GM12878 (cell line): Measurements from ENCODE around the gene CA10. TPM values are rescaled to one million over a fixed set of nuclear protein-coding genes. Genes with fewer than 3 reads are reported as not detected.

Source experiments
- ATAC-seq: fragments of 200-7000 bp; cut with Tn5 transposase; 3 replicates; pipeline ENCODE4 v1.9.1; 2020; ENCODE audit warnings: mild to moderate bottlenecking, moderate library complexity
- BruUV-seq: library from RNA; stranded (reverse); fragments of 400-500 nt; replicated peaks from 2 replicates; lab custom pipeline; 2021; lab: Mats Ljungman, UMichigan
- CTCF ChIA-PET: fragments of 300-600 bp; sonication (Branson Sonifier 250); formaldehyde crosslinking; extraction: SDS; loops from one replicate; lab custom pipeline; 2021; ENCODE audit warnings: inconsistent platforms; lab: Yijun Ruan, JAX
- POLR2A ChIA-PET: fragments of 350-600 bp; formaldehyde crosslinking; extraction: SDS; loops from one replicate; lab custom pipeline; 2021; ENCODE audit warnings: inconsistent platforms; lab: Charles Lee
- RAD21 ChIA-PET: fragments of 300-600 bp; sonication (Branson Sonifier 250); formaldehyde crosslinking; loops from one replicate; lab custom pipeline; 2023; ENCODE audit warnings: antibody characterized with exemption; ENCODE audit not compliant: unreplicated experiment; lab: Charles Lee
- SMC1A ChIA-PET: fragments of 300-600 bp; sonication (Branson Sonifier 250); formaldehyde crosslinking; loops from one replicate; lab custom pipeline; 2023; ENCODE audit not compliant: unreplicated experiment, uncharacterized antibody; lab: Charles Lee
- DNase-seq: peaks from one replicate; pipeline ENCODE4 v3.0.0-alpha.2; 2011; ENCODE audit warnings: low read depth, low spot score
- FAIRE-seq: peaks from 3 replicates; lab custom pipeline; 2011; peaks lifted over from hg19 to GRCh38; lab: Jason Lieb, UNC
- H2AFZ ChIP-seq: 2 replicates; pipeline ENCODE4 v1.6.0; 2011; ENCODE audit warnings: low read depth, low read length, control low read depth; ENCODE audit not compliant: control insufficient read depth
- H3K27ac ChIP-seq: 2 replicates; pipeline ENCODE4 v1.5.1; 2011; ENCODE audit warnings: control low read depth; ENCODE audit not compliant: control insufficient read depth, insufficient read depth
- H3K27me3 ChIP-seq, 2 experiments: replicated peaks in 1 of 2; 2 replicates each; pipeline versions ENCODE4 v1.6.0 to v1.6.1; 2011; ENCODE audit warnings: low read length in 1 of 2; ENCODE audit not compliant: control insufficient read depth in 2 of 2, insufficient read depth in 2 of 2
- H3K36me3 ChIP-seq, 2 experiments: 2 replicates each; pipeline ENCODE4 v1.5.1; 2011; ENCODE audit warnings: low read length in 1 of 2; ENCODE audit not compliant: control insufficient read depth in 2 of 2, insufficient read depth in 2 of 2
- H3K4me1 ChIP-seq: 2 replicates; pipeline ENCODE4 v1.6.1; 2011; ENCODE audit warnings: mild to moderate bottlenecking, low read length, moderate library complexity, mixed read lengths; ENCODE audit not compliant: control insufficient read depth, insufficient read depth
- H3K4me2 ChIP-seq: 2 replicates; pipeline ENCODE4 v1.6.0; 2011; ENCODE audit warnings: control low read depth; ENCODE audit not compliant: control insufficient read depth, insufficient read depth
- H3K4me3 ChIP-seq: fragments of 200-600 bp; sonication (generic); 2 replicates; pipeline ENCODE4 v1.5.1; 2016
- H3K79me2 ChIP-seq: 2 replicates; pipeline ENCODE4 v1.6.0; 2011; ENCODE audit warnings: low read length; ENCODE audit not compliant: control insufficient read depth, insufficient read depth
- H3K9ac ChIP-seq: 2 replicates; pipeline ENCODE4 v1.8.0; 2011; ENCODE audit warnings: low read length, control low read depth, mixed read lengths; ENCODE audit not compliant: control insufficient read depth, insufficient read depth
- H3K9me3 ChIP-seq: replicated peaks from 3 replicates; pipeline ENCODE4 v1.5.1; 2011; ENCODE audit warnings: mild to moderate bottlenecking, low read length; ENCODE audit not compliant: control insufficient read depth, insufficient read depth
- H4K20me1 ChIP-seq: 2 replicates; pipeline ENCODE4 v1.6.0; 2011; ENCODE audit not compliant: control insufficient read depth, insufficient read depth
- BACH1 ChIP-seq: fragments of 450-650 bp; IDR thresholded peaks from 2 replicates; pipeline ENCODE4 v1.6.1; 2017; ENCODE audit warnings: mild to moderate bottlenecking, borderline replicate concordance
- CHD4 ChIP-seq: fragments of 200-600 bp; sonication (generic); IDR thresholded peaks from 2 replicates; pipeline ENCODE4 v1.6.1; 2016; ENCODE audit warnings: mild to moderate bottlenecking
- CREM ChIP-seq: IDR thresholded peaks from 2 replicates; pipeline ENCODE4 v1.6.1; 2014; ENCODE audit warnings: antibody characterized with exemption, low read depth
- E2F8 ChIP-seq: fragments of 450-650 bp; IDR thresholded peaks from 2 replicates; pipeline ENCODE4 v1.6.1; 2018; ENCODE audit warnings: mild to moderate bottlenecking, low read depth, moderate library complexity; ENCODE audit not compliant: partially characterized antibody
- ETV6 ChIP-seq, 2 experiments: fragments of 450-650 bp in 1 of 2; IDR thresholded peaks in 1 of 2; conservative IDR thresholded peaks in 1 of 2; 2 replicates each; pipeline ENCODE4 v1.6.1; 2014; ENCODE audit warnings: antibody characterized with exemption in 1 of 2, borderline replicate concordance in 1 of 2, low read depth in 1 of 2, mild to moderate bottlenecking in 1 of 2, moderate library complexity in 1 of 2
- JUNB ChIP-seq: IDR thresholded peaks from 2 replicates; pipeline ENCODE4 v1.6.1; 2016; ENCODE audit warnings: antibody characterized with exemption, mild to moderate bottlenecking
- MEF2B ChIP-seq: fragments of 450-650 bp; IDR thresholded peaks from 2 replicates; pipeline ENCODE4 v1.6.1; 2018; ENCODE audit warnings: mild to moderate bottlenecking, moderate library complexity; ENCODE audit not compliant: partially characterized antibody, poor library complexity, severe bottlenecking
- MYB ChIP-seq: fragments of 150-350 bp; IDR thresholded peaks from 2 replicates; pipeline ENCODE4 v1.6.1; 2014; ENCODE audit warnings: mild to moderate bottlenecking, low read depth, low read length, borderline replicate concordance
- ZNF622 ChIP-seq: fragments of 450-650 bp; IDR thresholded peaks from 2 replicates; pipeline ENCODE4 v1.6.1; 2017; ENCODE audit warnings: mild to moderate bottlenecking, inconsistent platforms
- WGBS: methylation state at CpG from one replicate; pipeline ENCODE4 v1.1.6; 2016; ENCODE audit warnings: low lambda C conversion rate; ENCODE audit not compliant: insufficient replicate concordance, insufficient coverage; ENCODE audit errors: missing lambda C conversion rate; 5-methylcytosine and 5-hydroxymethylcytosine counted together
- in situ Hi-C: fragments of 300-500 bp; cut with MboI; formaldehyde crosslinking; loops from 9 replicates; pipeline ENCODE4 v1.14.3; 2018; ENCODE audit warnings: mixed read lengths
- intact Hi-C: fragments of 100-400 bp; cut with micrococcal nuclease; formaldehyde crosslinking; loops from one replicate; pipeline ENCODE4 v1.14.2; 2022; ENCODE audit not compliant: unreplicated experiment
- polyA plus RNA-seq, 11 experiments: library from polyadenylated mRNA; depleted of rRNA in 4 of 11; unstranded in 6 of 11; stranded (reverse) in 5 of 11; fragments of >200 nt; fragmentation: Nextera tagmentation in 4 of 11; fragmentation: Illumina TruSeq in 1 of 11; extraction: Ambion mirVana in 4 of 11; extraction: Trizol in 1 of 11; gene quantifications; 1 replicate in 1 of 11; 2 replicates in 10 of 11; pipeline versions ENCODE4 v1.2.1 to v1.2.3, GENCODE V29; 2011 to 2016; ENCODE audit warnings: inconsistent platforms in 2 of 11, missing spikeins in 2 of 11, low read depth in 1 of 11
- total RNA-seq, 4 experiments: library from RNA; depleted of rRNA in 3 of 4; stranded (reverse); fragments of >200 nt in 3 of 4; fragmentation: Illumina TruSeq in 1 of 4; extraction: Trizol in 1 of 4; gene quantifications; 2 replicates each; pipeline versions ENCODE4 v1.2.1 to v1.2.3, GENCODE V29; 2013 to 2021

CA10 gene
- total and polyA plus RNA-seq, 10 of the 15 experiments (the other 5 are each of a cell fraction or from before 2014, with no cell fraction given): not detected

GRCh38 chr17:51763058-51763457, 395.5 kb downstream of the CA10 start:
- TF ChIP-seq JUNB: no peak
- TF ChIP-seq E2F8: no peak
- no peak for TF ChIP-seq CREM
- no peak for TF ChIP-seq BACH1
- TF ChIP-seq ETV6 (conservative IDR thresholded peaks at IDR 0.05 in 1 of 2, IDR thresholded peaks at IDR 0.05 in 1 of 2; ENCODE audit: borderline replicate concordance in 1 of 2, low read depth in 1 of 2): no peak
- TF ChIP-seq CHD4: no peak
- TF ChIP-seq MEF2B: no peak
- no peak for TF ChIP-seq ZNF622
- TF ChIP-seq MYB: no peak
- Histone ChIP-seq H3K9me3 (no peaks in the 10 kb centered on the region), H3K4me2 (no peak overlapping the region), H3K4me1 (no peaks in the 10 kb centered on the region), H3K27me3 (no peaks in the 10 kb centered on the region), H3K27ac (no peak overlapping the region), H4K20me1 (no peaks in the 10 kb centered on the region), H3K79me2 (no peaks in the 10 kb centered on the region), H2AFZ (no peak overlapping the region), H3K9ac (no peak overlapping the region), H3K36me3 (no peaks in the 10 kb centered on the region), H3K4me3 (no peak overlapping the region)
- SMC1A ChIA-PET: no interaction called here
- no peak for ATAC-seq
- in situ Hi-C loops (no loop called here), intact Hi-C loops (no loop called here)
- WGBS: 31% methylated on average over 3 of the region's 3 CpGs
- POLR2A ChIA-PET: no interaction called here
- DNase-seq: no peak
- CTCF ChIA-PET: interaction anchor here (1.6 kb wide), 1 partner anchor 344 kb away, joined by 4 read pairs; no protein-coding TSS in a partner anchor
- RAD21 ChIA-PET: no interaction called here
- FAIRE-seq: no peak
- no TSS peak for BruUV-seq
